GM21515 (cell line): ENCODE data around the gene THBS2.

Experiments used
- ATAC-seq: cut with Tn5 transposase; IDR thresholded peaks from one replicate; pipeline ENCODE4 v1.9.1; 2021; ENCODE audit not compliant: unreplicated experiment

THBS2 gene

GRCh38 chr6:169168706-169169105 is 84.9 kb downstream of the THBS2 start:
- no peak for ATAC-seq

- no peak for ATAC-seq
Measured at GRCh38 chr6:169168302-169168630, 85.4 kb downstream of the THBS2 start.

- no peak for ATAC-seq
Measured at GRCh38 chr6:169167581-169168301, 85.9 kb downstream of the THBS2 start.

- no peak for ATAC-seq
Measured at GRCh38 chr6:169166896-169167580, 86.6 kb downstream of the THBS2 start.
